IMR-90 (cell line): Measurements from ENCODE around the gene IL17REL. TPM values are rescaled to one million over a fixed set of nuclear protein-coding genes. Genes with fewer than 3 reads are reported as not detected.

ENCODE experiments used
- ATAC-seq: fragments of 200-7000 bp; cut with Tn5 transposase; 2 replicates; pipeline ENCODE4 v1.9.1; 2020; ENCODE audit warnings: low read depth, mild to moderate bottlenecking, moderate library complexity
- BruUV-seq: library from RNA; stranded (reverse); fragments of 400-500 nt; replicated peaks from 2 replicates; lab custom pipeline; 2021; lab: Mats Ljungman, UMichigan
- CTCF ChIA-PET: fragments of 300-600 bp; formaldehyde crosslinking; extraction: SDS; loops from one replicate; lab custom pipeline; 2021; ENCODE audit warnings: antibody characterized with exemption; lab: Yijun Ruan, JAX
- POLR2A ChIA-PET: fragments of 300-600 bp; sonication (Branson Sonifier 250); formaldehyde crosslinking; loops from one replicate; lab custom pipeline; 2022; ENCODE audit warnings: antibody characterized with exemption; ENCODE audit not compliant: unreplicated experiment; lab: Charles Lee
- DNase-seq: peaks from one replicate; pipeline ENCODE4 v3.0.0; 2013
- H2AFZ ChIP-seq: replicated peaks from 2 replicates; pipeline ENCODE3; 2013; ENCODE audit warnings: low read length, mild to moderate bottlenecking; ENCODE audit not compliant: poor library complexity
- H2AK5ac ChIP-seq: 2 replicates; pipeline ENCODE4 v1.6.1; 2013; ENCODE audit warnings: low read depth, low read length, inconsistent platforms
- H2AK9ac ChIP-seq: replicated peaks from 2 replicates; pipeline ENCODE3; 2013; ENCODE audit warnings: mild to moderate bottlenecking, low read depth, low read length, moderate library complexity; ENCODE audit not compliant: poor library complexity
- H2BK120ac ChIP-seq: 2 replicates; pipeline ENCODE4 v1.6.1; 2013; ENCODE audit warnings: low read depth, low read length, inconsistent platforms
- H2BK15ac ChIP-seq: 3 replicates; pipeline ENCODE4 v1.6.1; 2013; ENCODE audit warnings: low read depth, low read length, inconsistent platforms
- H2BK20ac ChIP-seq: 2 replicates; pipeline ENCODE4 v1.6.1; 2013; ENCODE audit warnings: low read depth, mild to moderate bottlenecking, inconsistent platforms, low read length, moderate library complexity
- H2BK5ac ChIP-seq: 2 replicates; pipeline ENCODE4 v1.6.1; 2013; ENCODE audit warnings: mild to moderate bottlenecking, low read depth, low read length, inconsistent platforms; ENCODE audit not compliant: poor library complexity, severe bottlenecking
- H3K14ac ChIP-seq: replicated peaks from 2 replicates; pipeline ENCODE4 v1.6.1; 2013; ENCODE audit warnings: low read depth, low read length, inconsistent platforms
- H3K18ac ChIP-seq: 2 replicates; pipeline ENCODE4 v1.6.1; 2013; ENCODE audit warnings: low read depth, low read length, control low read depth
- H3K23ac ChIP-seq: 2 replicates; pipeline ENCODE4 v1.6.1; 2013; ENCODE audit warnings: low read depth, low read length, inconsistent platforms
- H3K27ac ChIP-seq: 2 replicates; pipeline ENCODE4 v1.5.1; 2013; ENCODE audit warnings: mild to moderate bottlenecking, control low read depth, low read length; ENCODE audit not compliant: insufficient read depth
- H3K27me3 ChIP-seq: 2 replicates; pipeline ENCODE4 v1.6.1; 2013; ENCODE audit warnings: low read length; ENCODE audit not compliant: control insufficient read depth, insufficient read depth
- H3K36me3 ChIP-seq: 2 replicates; pipeline ENCODE4 v1.6.1; 2013; ENCODE audit warnings: low read length, mixed read lengths; ENCODE audit not compliant: control insufficient read depth, insufficient read depth
- H3K4ac ChIP-seq: 2 replicates; pipeline ENCODE4 v1.6.1; 2013; ENCODE audit warnings: low read depth, low read length, inconsistent platforms
- H3K4me1 ChIP-seq: 2 replicates; pipeline ENCODE4 v1.6.1; 2013; ENCODE audit warnings: low read length, mixed read lengths; ENCODE audit not compliant: control insufficient read depth, insufficient read depth
- H3K4me2 ChIP-seq: 2 replicates; pipeline ENCODE4 v1.6.1; 2013; ENCODE audit warnings: low read depth, mild to moderate bottlenecking, control low read depth, low read length, moderate library complexity
- H3K4me3 ChIP-seq: 2 replicates; pipeline ENCODE4 v1.5.1; 2013; ENCODE audit warnings: low read depth, mild to moderate bottlenecking, control low read depth, low read length, moderate library complexity; ENCODE audit not compliant: insufficient read depth
- H3K56ac ChIP-seq: 2 replicates; pipeline ENCODE4 v1.6.1; 2013; ENCODE audit warnings: low read length, inconsistent platforms; ENCODE audit not compliant: insufficient read depth; ENCODE audit errors: extremely low read depth
- H3K79me1 ChIP-seq, 2 experiments: 2 replicates each; pipeline ENCODE4 v1.6.1; 2013; ENCODE audit warnings: low read length in 2 of 2, inconsistent platforms in 1 of 2, low read depth in 1 of 2
- H3K9ac ChIP-seq: 2 replicates; pipeline ENCODE4 v1.6.1; 2013; ENCODE audit warnings: low read depth, low read length, control low read depth
- H3K9me1 ChIP-seq: 2 replicates; pipeline ENCODE4 v1.6.1; 2013; ENCODE audit warnings: low read length, inconsistent platforms; ENCODE audit not compliant: insufficient read depth
- H3K9me3 ChIP-seq: 2 replicates; pipeline ENCODE4 v1.6.1; 2013; ENCODE audit warnings: low read length; ENCODE audit not compliant: control insufficient read depth, insufficient read depth
- H4K20me1 ChIP-seq: 2 replicates; pipeline ENCODE4 v1.6.1; 2013; ENCODE audit warnings: low read length, inconsistent platforms; ENCODE audit not compliant: insufficient read depth
- H4K5ac ChIP-seq: 2 replicates; pipeline ENCODE4 v1.6.1; 2013; ENCODE audit warnings: mild to moderate bottlenecking, low read depth, low read length, control low read depth
- H4K8ac ChIP-seq, 2 experiments: 2 replicates each; pipeline ENCODE4 v1.6.1; 2013; ENCODE audit warnings: low read depth in 2 of 2, low read length in 2 of 2, control low read depth in 1 of 2, inconsistent platforms in 1 of 2
- H4K91ac ChIP-seq: 2 replicates; pipeline ENCODE4 v1.6.1; 2013; ENCODE audit warnings: low read depth, low read length, inconsistent platforms; ENCODE audit not compliant: insufficient read depth
- CEBPB ChIP-seq: IDR thresholded peaks from 2 replicates; pipeline ENCODE4 v1.6.1; 2012; ENCODE audit warnings: low read depth, low read length, improper control_type of control experiment
- CHD1 ChIP-seq: IDR thresholded peaks from 2 replicates; pipeline ENCODE4 v1.6.1; 2012; ENCODE audit warnings: low read depth, low read length, improper control_type of control experiment
- MAFK ChIP-seq: IDR thresholded peaks from 2 replicates; pipeline ENCODE4 v1.6.1; 2012; ENCODE audit warnings: low read depth, low read length, improper control_type of control experiment
- NFE2L2 ChIP-seq: fragments of 150-350 bp; IDR thresholded peaks from 2 replicates; pipeline ENCODE4 v1.6.1; 2016; ENCODE audit warnings: low read depth, mild to moderate bottlenecking, low read length
- RAD21 ChIP-seq: IDR thresholded peaks from 2 replicates; pipeline ENCODE4 v1.6.1; 2012; ENCODE audit warnings: low read length, improper control_type of control experiment
- RFX5 ChIP-seq: IDR thresholded peaks from 2 replicates; pipeline ENCODE4 v1.8.0; 2012; ENCODE audit warnings: low read depth, mild to moderate bottlenecking, low read length, moderate library complexity
- USF2 ChIP-seq: fragments of 150-350 bp; IDR thresholded peaks from 2 replicates; pipeline ENCODE4 v1.6.1; 2017; ENCODE audit warnings: mild to moderate bottlenecking, antibody characterized with exemption, low read length, low read depth
- WGBS, 2 experiments: methylation state at CpG; one replicate each; pipeline versions ENCODE4 v1.1.5 to v1.1.7; 2013; ENCODE audit warnings: missing lambda C conversion rate in 2 of 2; ENCODE audit not compliant: insufficient read length in 1 of 2; ENCODE audit errors: extremely low coverage in 2 of 2; 5-methylcytosine and 5-hydroxymethylcytosine counted together
- dilution Hi-C: fragments of 300-500 bp; cut with HindIII; formaldehyde crosslinking; loops from one replicate; pipeline ENCODE4 v1.14.3; 2018; ENCODE audit warnings: low sequenced_read_pairs; ENCODE audit not compliant: unreplicated experiment
- in situ Hi-C: fragments of 300-500 bp; cut with MboI; formaldehyde crosslinking; loops from 3 replicates; pipeline ENCODE4 v1.14.3; 2019; ENCODE audit warnings: low sequenced_read_pairs, inconsistent platforms, mixed read lengths
- intact Hi-C: fragments of 100-400 bp; cut with micrococcal nuclease; formaldehyde crosslinking; loops from 2 replicates; pipeline ENCODE4 v1.10.0; 2022
- polyA plus RNA-seq, 3 experiments: library from polyadenylated mRNA; depleted of rRNA; stranded (reverse); fragments of >200 nt; gene quantifications; 2 replicates each; pipeline ENCODE4 v1.2.3, GENCODE V29; 2012; ENCODE audit warnings: low replicate concordance in 1 of 3
- total RNA-seq: library from RNA; depleted of rRNA; stranded (reverse); fragments of >200 nt; gene quantifications from 2 replicates; pipeline ENCODE4 v1.2.3, GENCODE V29; 2012

IL17REL gene
- total and polyA plus RNA-seq, 2 of the 4 experiments (the other 2 are of a cell fraction) = not detected

GRCh38 chr22:49972163-49973017, 40.2 kb downstream of the IL17REL start:
- Histone ChIP-seq H4K8ac (peak overlapping the region in 1 of 2 experiments; percentile 15; a peak in 2 of 4 replicates), H2AFZ (peak overlapping the region; percentile 95), H3K4me2 (no peak overlapping the region; the same call in 1 of the 2 replicates), H4K20me1 (0 out of 2 replicates have a peak, but pooled peaks cover 4% of the 10 kb centered on the region), H3K36me3 (no peaks in the 10 kb centered on the region), H3K18ac (no peak overlapping the region; the same call in 1 of the 2 replicates), H2BK15ac (peak overlapping the region; percentile 94; the same call in 1 of the 3 replicates), H3K9me3 (no peaks in the 10 kb centered on the region), H3K14ac (peak overlapping the region; percentile 44; the same call in 1 of the 2 replicates), H3K56ac (no peak overlapping the region), H3K9ac (no peak overlapping the region), H3K4ac (peak overlapping the region; percentile 89; the same call in 1 of the 2 replicates), H2BK5ac (peak overlapping the region; percentile 63), H4K91ac (no peak overlapping the region), H2AK5ac (peak overlapping the region; percentile 97; the same call in 1 of the 2 replicates), H3K4me1 (peaks cover 15% of the 10 kb centered on the region), H3K4me3 (no peak overlapping the region; the same call in 1 of the 2 replicates), H3K27ac (no peak overlapping the region), H4K5ac (no peak overlapping the region), H2BK20ac (0 out of 2 replicates have a peak overlapping the region, but pooled peaks have one; percentile 27), H3K27me3 (no peaks in the 10 kb centered on the region), H2AK9ac (peak overlapping the region; percentile 96), H3K23ac (peak overlapping the region; percentile 70), H3K9me1 (peaks cover 23% of the 10 kb centered on the region), H3K79me1 (peaks cover 12 to 21% of the 10 kb centered on the region in 2 experiments; a peak in 3 of 4 replicates), H2BK120ac (no peak overlapping the region)
- no TSS peak for BruUV-seq
- ATAC-seq (no peak), DNase-seq (no peak)
- intact Hi-C loops = loop anchor here (10.0 kb wide), 1 partner anchor 232 kb away; the partner anchor contains the start of gene SELENOO
- CTCF ChIA-PET = no interaction called here
- WGBS, 2 experiments = 42 to 100% methylated on average over 1 to 18 of the region's 45 CpGs
- TF ChIP-seq RFX5 (no peak), MAFK (no peak), NFE2L2 (no peak), CEBPB (no peak), CHD1 (no peak), RAD21 (no peak), USF2 (no peak)
- POLR2A ChIA-PET = no interaction called here
- dilution Hi-C loops = no loop called here
- in situ Hi-C loops = no loop called here
